GM12873 (cell line): ENCODE measurements around the gene PIKFYVE.

ENCODE experiments used
- CTCF ChIP-seq: IDR thresholded peaks from 2 replicates; pipeline ENCODE4 v1.5.1; 2012; ENCODE audit warnings: low read depth, mild to moderate bottlenecking, moderate library complexity, low read length, control low read depth; ENCODE audit not compliant: insufficient read depth; ENCODE audit errors: missing control alignments

PIKFYVE gene

GRCh38 chr2:208359632-208359986 is 93.6 kb downstream of the PIKFYVE start:
- TF ChIP-seq CTCF, result no peak

- no peak for TF ChIP-seq CTCF
These were observed 94.4 kb downstream of the PIKFYVE start for GRCh38 chr2:208360259-208361076.

- no peak for TF ChIP-seq CTCF
These were observed 95.0 kb downstream of the PIKFYVE start for GRCh38 chr2:208361077-208361441.

GRCh38 chr2:208363485-208363884 is 97.4 kb downstream of the PIKFYVE start:
- no peak for TF ChIP-seq CTCF

GRCh38 chr2:208366215-208367127 is 100.4 kb downstream of the PIKFYVE start:
- TF ChIP-seq CTCF, result no peak

GRCh38 chr2:208369091-208369490 is 103.0 kb downstream of the PIKFYVE start:
- TF ChIP-seq CTCF, result no peak

GRCh38 chr2:208370881-208371633 is 105.0 kb downstream of the PIKFYVE start:
- TF ChIP-seq CTCF, result no peak
